K562 (cell line): ENCODE measurements around the gene SLC44A1. TPM values are rescaled to one million over a fixed set of nuclear protein-coding genes. Genes with fewer than 3 reads are reported as not detected.

Experiments
- ATAC-seq: fragments of 200-7000 bp; cut with Tn5 transposase; 3 replicates; pipeline ENCODE4 v1.9.1; 2020; ENCODE audit warnings: moderate library complexity
- BruUV-seq: library from RNA; stranded (reverse); fragments of 400-500 nt; replicated peaks from 2 replicates; lab custom pipeline; 2021; lab: Mats Ljungman, UMichigan
- CTCF ChIA-PET: fragments of 300-600 bp; formaldehyde crosslinking; extraction: SDS; loops from one replicate; lab custom pipeline; 2021; ENCODE audit warnings: low intra/inter-chr PET ratio; lab: Yijun Ruan, JAX
- POLR2A ChIA-PET: fragments of 300-600, 350-650 bp; sonication (Branson Sonifier 250); formaldehyde crosslinking; extraction: SDS; loops from one replicate; lab custom pipeline; 2021; ENCODE audit warnings: antibody characterized with exemption, inconsistent platforms; lab: Yijun Ruan, JAX
- DNase-seq, 4 experiments: peaks; one replicate each; pipeline versions ENCODE4 v3.0.0 to v3.0.0-alpha.2; 2011 to 2018; ENCODE audit warnings: low spot score in 3 of 4, mixed read lengths in 3 of 4; ENCODE audit errors: extremely low read depth in 1 of 4
- FAIRE-seq: peaks from 2 replicates; lab custom pipeline; 2011; peaks lifted over from hg19 to GRCh38; lab: Jason Lieb, UNC
- H2AFZ ChIP-seq: 2 replicates; pipeline ENCODE4 v1.6.0; 2011; ENCODE audit warnings: low read depth, low read length, control low read depth, inconsistent platforms
- H3K27ac ChIP-seq: fragments of 200-600 bp; 3 replicates; pipeline ENCODE4 v1.8.0; 2011; ENCODE audit warnings: low read depth, mild to moderate bottlenecking, control low read depth, inconsistent platforms, low read length, moderate library complexity, mixed read lengths; ENCODE audit errors: extremely low read depth
- H3K27me3 ChIP-seq, 2 experiments: fragments of 300-600 bp in 1 of 2; 2 replicates in 1 of 2; 3 replicates in 1 of 2; pipeline versions ENCODE4 v1.6.0 to v1.8.0; 2011; ENCODE audit warnings: inconsistent platforms in 2 of 2, low read length in 2 of 2, mild to moderate bottlenecking in 1 of 2, mixed read lengths in 1 of 2, moderate library complexity in 1 of 2; ENCODE audit not compliant: control insufficient read depth in 2 of 2, insufficient read depth in 2 of 2
- H3K36me3 ChIP-seq: fragments of 300-600 bp; 3 replicates; pipeline ENCODE4 v1.8.0; 2011; ENCODE audit warnings: mild to moderate bottlenecking, low read length, inconsistent platforms; ENCODE audit not compliant: control insufficient read depth, insufficient read depth
- H3K4me1 ChIP-seq, 2 experiments: fragments of 200-600 bp in 1 of 2; replicated peaks in 1 of 2; 2 replicates in 1 of 2; 3 replicates in 1 of 2; pipeline versions ENCODE4 v1.5.1 to v1.8.0; 2011; ENCODE audit warnings: inconsistent platforms in 2 of 2, low read length in 2 of 2, mild to moderate bottlenecking in 1 of 2, mixed read lengths in 1 of 2, moderate library complexity in 1 of 2; ENCODE audit not compliant: control insufficient read depth in 2 of 2, insufficient read depth in 2 of 2
- H3K4me2 ChIP-seq: 2 replicates; pipeline ENCODE4 v1.6.1; 2011; ENCODE audit warnings: low read length, control low read depth, inconsistent platforms, mixed read lengths; ENCODE audit not compliant: insufficient read depth
- H3K4me3 ChIP-seq: fragments of 200-600 bp; sonication (generic), shearing (Covaris generic); 2 replicates; pipeline ENCODE4 v1.5.1; 2016; ENCODE audit warnings: control low read depth, inconsistent platforms
- H3K79me2 ChIP-seq: fragments of 200-600 bp; 3 replicates; pipeline ENCODE4 v1.8.0; 2011; ENCODE audit warnings: low read length, inconsistent platforms; ENCODE audit not compliant: control insufficient read depth, insufficient read depth
- H3K9ac ChIP-seq, 2 experiments: 2 replicates each; pipeline versions ENCODE4 v1.6.0 to v1.6.1; 2011; ENCODE audit warnings: low read depth in 2 of 2, low read length in 2 of 2, control low read depth in 1 of 2, inconsistent platforms in 1 of 2, mild to moderate bottlenecking in 1 of 2, mixed read lengths in 1 of 2; ENCODE audit not compliant: insufficient read depth in 1 of 2
- H3K9me1 ChIP-seq: one replicate; pipeline ENCODE4 v1.6.0; 2011; ENCODE audit warnings: inconsistent platforms, mild to moderate bottlenecking, low read length, moderate library complexity; ENCODE audit not compliant: control insufficient read depth, insufficient read depth
- H3K9me3 ChIP-seq: replicated peaks from 2 replicates; pipeline ENCODE4 v1.5.1; 2011; ENCODE audit warnings: low read depth, low read length, inconsistent platforms; ENCODE audit not compliant: control insufficient read depth, insufficient read depth
- H4K20me1 ChIP-seq: replicated peaks from 2 replicates; pipeline ENCODE4 v1.6.1; 2011; ENCODE audit warnings: low read length, inconsistent platforms, mixed read lengths; ENCODE audit not compliant: control insufficient read depth, insufficient read depth
- CBX5 ChIP-seq: IDR thresholded peaks from 2 replicates; pipeline ENCODE4 v1.6.1; 2014; ENCODE audit warnings: low read depth, borderline replicate concordance
- ELF2 ChIP-seq: fragments of 250-450 bp; sonication (Bioruptor Pico); IDR thresholded peaks from 2 replicates; pipeline ENCODE4 v1.5.0; 2021; ENCODE audit warnings: mild to moderate bottlenecking
- GATA2 ChIP-seq: sonication (generic); formaldehyde crosslinking; IDR thresholded peaks from 2 replicates; pipeline ENCODE4 v1.4.0; 2020; ENCODE audit warnings: mild to moderate bottlenecking, missing genetic modification reagents
- KDM2B ChIP-seq: fragments of 250-450 bp; sonication (Bioruptor Pico); IDR thresholded peaks from 2 replicates; pipeline ENCODE4 v1.8.0; 2021; ENCODE audit warnings: mild to moderate bottlenecking, moderate library complexity
- MCM3 ChIP-seq: fragments of 450-650 bp; IDR thresholded peaks from 2 replicates; pipeline ENCODE4 v1.6.1; 2016
- RBM14 ChIP-seq: fragments of 200-400 bp; formaldehyde crosslinking; IDR thresholded peaks from 2 replicates; pipeline ENCODE4 v1.6.1; 2018; ENCODE audit warnings: low read depth, mild to moderate bottlenecking, low read length, moderate library complexity, borderline replicate concordance; ENCODE audit not compliant: insufficient read depth
- SMARCE1 ChIP-seq: fragments of 450-650 bp; IDR thresholded peaks from 2 replicates; pipeline ENCODE4 v1.7.1; 2016; ENCODE audit warnings: mild to moderate bottlenecking
- TRIM28 ChIP-seq: fragments of 450-650 bp; IDR thresholded peaks from 2 replicates; pipeline ENCODE4 v1.6.1; 2017
- WGBS: fragments of 100-300 bp; shearing (Covaris generic); methylation state at CpG from one replicate; pipeline ENCODE4 v1.1.6; 2016; ENCODE audit warnings: low coverage, mixed read lengths; ENCODE audit not compliant: insufficient coverage; ENCODE audit errors: missing lambda C conversion rate; 5-methylcytosine and 5-hydroxymethylcytosine counted together
- in situ Hi-C: fragments of 300-500 bp; cut with MboI; formaldehyde crosslinking; loops from 4 replicates; pipeline ENCODE4 v1.15.0; 2018; ENCODE audit warnings: inconsistent platforms, mixed read lengths
- intact Hi-C: fragments of 100-400 bp; cut with micrococcal nuclease; formaldehyde crosslinking; loops from 2 replicates; pipeline ENCODE4 v1.14.2; 2022
- polyA plus RNA-seq, 8 experiments: library from polyadenylated mRNA; depleted of rRNA in 4 of 8; stranded (reverse) in 5 of 8; unstranded in 3 of 8; fragments of >200 nt; fragmentation: Nextera tagmentation in 2 of 8; fragmentation: Illumina TruSeq in 1 of 8; extraction: Ambion mirVana in 2 of 8; extraction: Trizol in 1 of 8; gene quantifications; 2 replicates each; pipeline versions ENCODE4 v1.2.1 to v1.2.3, GENCODE V29; 2011 to 2014; ENCODE audit warnings: inconsistent platforms in 1 of 8, missing spikeins in 1 of 8
- total RNA-seq, 7 experiments: library from RNA; depleted of rRNA in 6 of 7; stranded (reverse); fragments of >200 nt in 6 of 7; fragmentation: Illumina TruSeq in 2 of 7; extraction: Trizol in 2 of 7; gene quantifications; 2 replicates each; pipeline versions ENCODE4 v1.2.1 to v1.2.3, GENCODE V29; 2011 to 2021; ENCODE audit warnings: low replicate concordance in 1 of 7

Gene SLC44A1
- total and polyA plus RNA-seq, 9 of the 15 experiments (the other 6 are each of a cell fraction or from before 2014, with no cell fraction given), result 0.11 to 0.59 (median 0.30) TPM

- H3K4me3 ChIP-seq, result no peak overlapping the region
- H3K4me1 ChIP-seq, result no peaks in the 10 kb centered on the region
- no peaks in the 10 kb centered on the region for H3K9me3 ChIP-seq
- H3K9ac ChIP-seq, result no peak overlapping the region
- intact Hi-C loops (no loop called here), in situ Hi-C loops (no loop called here)
- no peak overlapping the region for H2AFZ ChIP-seq
- CTCF ChIA-PET, result no interaction called here
- FAIRE-seq (no peak), DNase-seq (no peak), ATAC-seq (no peak)
- POLR2A ChIA-PET, result interaction anchor here (0.6 to 1.0 kb wide), 2 partner anchors 9 to 94 kb away, joined by 3 read pairs; no protein-coding TSS in a partner anchor
- H3K27ac ChIP-seq, result no peak overlapping the region
- no peaks in the 10 kb centered on the region for H3K9me1 ChIP-seq
- no TSS peak for BruUV-seq
- no peaks in the 10 kb centered on the region for H4K20me1 ChIP-seq
- H3K4me2 ChIP-seq, result no peak overlapping the region
- H3K79me2 ChIP-seq, result no peaks in the 10 kb centered on the region
- peaks cover 3 to 5% of the 10 kb centered on the region in 2 experiments; a peak in 2 of 5 replicates for H3K27me3 ChIP-seq
- TF ChIP-seq ELF2 (no peak), KDM2B (CRISPR knock-in tag) (no peak), MCM3 (no peak), SMARCE1 (no peak), RBM14 (no peak)
- 5% methylated on average over 2 of the region's 2 CpGs for WGBS
- H3K36me3 ChIP-seq, result no peaks in the 10 kb centered on the region
Measured at GRCh38 chr9:105432247-105432842, 187.9 kb downstream of the SLC44A1 start.

- H3K9me1 ChIP-seq, result no peaks in the 10 kb centered on the region
- no peaks in the 10 kb centered on the region; a peak in 1 of 5 replicates for H3K4me1 ChIP-seq
- DNase-seq, result no peak
- peak; percentile 59 for TF ChIP-seq TRIM28
- TF ChIP-seq CBX5, result 0 out of 2 replicates have a peak, but pooled peaks have one; percentile 64
- no peak for TF ChIP-seq GATA2 (CRISPR knock-in tag)
- H2AFZ ChIP-seq, result no peak overlapping the region
- no peaks in the 10 kb centered on the region for H3K27me3 ChIP-seq
- 4% methylated on average over 3 of the region's 3 CpGs for WGBS
- in situ Hi-C loops (no loop called here), intact Hi-C loops (no loop called here)
- H3K9ac ChIP-seq, result no peak overlapping the region
- FAIRE-seq, result no peak
- no peak overlapping the region for H3K27ac ChIP-seq
- H4K20me1 ChIP-seq, result no peaks in the 10 kb centered on the region
- no peak overlapping the region for H3K4me2 ChIP-seq
- ChIA-PET POLR2A (interaction anchor here (0.7 kb wide), 1 partner anchor 12 kb away, joined by 6 read pairs; no protein-coding TSS in a partner anchor), CTCF (no interaction called here)
- no peak overlapping the region for H3K4me3 ChIP-seq
- H3K9me3 ChIP-seq, result no peaks in the 10 kb centered on the region
- no peak for ATAC-seq
- BruUV-seq, result no TSS peak
- H3K79me2 ChIP-seq, result no peaks in the 10 kb centered on the region
- H3K36me3 ChIP-seq, result no peaks in the 10 kb centered on the region
Measured at GRCh38 chr9:105435453-105435852, 191.0 kb downstream of the SLC44A1 start.
